GM19372 (cell line): Measurements from ENCODE around the gene VN1R4.
"Not testable (repeated sequence)": the region's sequence is repeated elsewhere in the genome, so short reads cannot be mapped to it uniquely, and the experiment has no call there.

Experiments used
- ATAC-seq: cut with Tn5 transposase; IDR thresholded peaks from one replicate; pipeline ENCODE4 v1.9.1; 2021; ENCODE audit warnings: mild to moderate bottlenecking, low read depth, moderate library complexity; ENCODE audit not compliant: unreplicated experiment

The VN1R4 gene

GRCh38 chr19:53267623-53268022, at the start of gene VN1R4:
Gene VN1R4 (minus strand): TSS chr19:53267723. CDS start chr19:53267665, 58 bp downstream.
- not testable (repeated sequence) for ATAC-seq

- no peak for ATAC-seq
Measured at GRCh38 chr19:53311897-53312296, 44.4 kb upstream of the VN1R4 start.

- no peak for ATAC-seq
Measured at GRCh38 chr19:53311044-53311443, 43.5 kb upstream of the VN1R4 start.

- ATAC-seq = no peak
Measured at GRCh38 chr19:53308339-53308811, 40.9 kb upstream of the VN1R4 start.

- ATAC-seq = not testable (repeated sequence)
Measured at GRCh38 chr19:53301341-53301740, 33.8 kb upstream of the VN1R4 start.

GRCh38 chr19:53294786-53295441, 27.4 kb upstream of the VN1R4 start:
- ATAC-seq = no peak

- ATAC-seq = no peak
Measured at GRCh38 chr19:53290758-53291549, 23.4 kb upstream of the VN1R4 start.

GRCh38 chr19:53285087-53285486, 17.6 kb upstream of the VN1R4 start:
- ATAC-seq = no peak

GRCh38 chr19:53281947-53282346, 14.4 kb upstream of the VN1R4 start:
- ATAC-seq = not testable (repeated sequence)

GRCh38 chr19:53275480-53275879, 8.0 kb upstream of the VN1R4 start:
- no peak for ATAC-seq

GRCh38 chr19:53272044-53272443, 4.5 kb upstream of the VN1R4 start:
- ATAC-seq = no peak

GRCh38 chr19:53269861-53270260, 2.3 kb upstream of the VN1R4 start:
- not testable (repeated sequence) for ATAC-seq

- not testable (repeated sequence) for ATAC-seq
Measured at GRCh38 chr19:53257715-53258342, 9.7 kb downstream of the VN1R4 start, which contains the start of gene VN1R2. Gene VN1R2 (plus strand): TSS chr19:53258292. CDS start chr19:53258376, 84 bp downstream.

GRCh38 chr19:53254411-53255341, 12.8 kb downstream of the VN1R4 start, which contains the start of gene ZNF677:
Gene ZNF677 (minus strand): TSS chr19:53254873. CDS start chr19:53251550, 3,323 bp downstream.
- no peak for ATAC-seq

GRCh38 chr19:53246498-53246897, 21.0 kb downstream of the VN1R4 start:
- no peak for ATAC-seq

GRCh38 chr19:53237114-53237777, 30.3 kb downstream of the VN1R4 start:
- ATAC-seq = no peak

- no peak for ATAC-seq
Measured at GRCh38 chr19:53224606-53225005, 42.9 kb downstream of the VN1R4 start.

GRCh38 chr19:53222716-53223115, 44.8 kb downstream of the VN1R4 start:
- not testable (repeated sequence) for ATAC-seq
